ENCODE results near the gene GTF2A1L. TPM values are rescaled to one million over a fixed set of nuclear protein-coding genes. Genes with fewer than 3 reads are reported as not detected.

GTF2A1L gene
- total RNA-seq, 1 donor = 4.7 TPM

GRCh38 chr2:48712151-48712550 is 94.5 kb downstream of the GTF2A1L start:
- no peak for DNase-seq (ENCODE audit: low read depth)
- H3K4me3 ChIP-seq (ENCODE audit: low read depth, low read length) = no peak overlapping the region

DNA sequence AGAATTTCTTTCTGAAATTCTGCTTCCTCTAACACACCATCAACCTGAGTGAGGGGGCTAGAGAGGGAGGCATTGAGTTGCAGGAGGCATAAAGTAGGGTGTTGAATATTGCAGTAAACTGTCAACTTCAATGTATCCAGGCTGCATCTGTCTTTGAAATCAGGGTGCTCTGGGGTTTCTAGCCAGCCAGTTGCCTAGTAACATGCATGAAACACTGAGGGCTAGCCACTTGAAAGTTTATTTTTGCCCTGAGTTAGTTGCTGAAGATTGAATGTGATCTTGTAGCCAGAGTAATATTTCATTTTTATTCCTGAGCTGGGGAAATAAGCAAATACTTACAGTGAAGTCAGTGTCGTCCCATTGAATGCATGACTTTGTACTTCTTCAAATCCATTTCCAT is 96.0 kb downstream of the GTF2A1L start:
- no peak for DNase-seq (ENCODE audit: low read depth)
- no peak overlapping the region for H3K4me3 ChIP-seq (ENCODE audit: low read depth, low read length)
- no peak for TF ChIP-seq CTCF (IDR thresholded peaks at IDR 0.05; ENCODE audit: insufficient read depth, low read depth, low read length)

More at GRCh38 chr2:48712151-48712550, 94.5 kb downstream of the GTF2A1L start:
- TF ChIP-seq CTCF (IDR thresholded peaks at IDR 0.05; ENCODE audit: insufficient read depth, low read depth, low read length) = no peak

- DNase-seq (ENCODE audit: low read depth) = peak; percentile 11
- no peak overlapping the region for H3K4me3 ChIP-seq (ENCODE audit: low read depth, low read length)
- no peak for TF ChIP-seq CTCF (IDR thresholded peaks at IDR 0.05; ENCODE audit: insufficient read depth, low read depth, low read length)
Observed at GRCh38 chr2:48714245-48714644, 96.6 kb downstream of the GTF2A1L start.

DNA sequence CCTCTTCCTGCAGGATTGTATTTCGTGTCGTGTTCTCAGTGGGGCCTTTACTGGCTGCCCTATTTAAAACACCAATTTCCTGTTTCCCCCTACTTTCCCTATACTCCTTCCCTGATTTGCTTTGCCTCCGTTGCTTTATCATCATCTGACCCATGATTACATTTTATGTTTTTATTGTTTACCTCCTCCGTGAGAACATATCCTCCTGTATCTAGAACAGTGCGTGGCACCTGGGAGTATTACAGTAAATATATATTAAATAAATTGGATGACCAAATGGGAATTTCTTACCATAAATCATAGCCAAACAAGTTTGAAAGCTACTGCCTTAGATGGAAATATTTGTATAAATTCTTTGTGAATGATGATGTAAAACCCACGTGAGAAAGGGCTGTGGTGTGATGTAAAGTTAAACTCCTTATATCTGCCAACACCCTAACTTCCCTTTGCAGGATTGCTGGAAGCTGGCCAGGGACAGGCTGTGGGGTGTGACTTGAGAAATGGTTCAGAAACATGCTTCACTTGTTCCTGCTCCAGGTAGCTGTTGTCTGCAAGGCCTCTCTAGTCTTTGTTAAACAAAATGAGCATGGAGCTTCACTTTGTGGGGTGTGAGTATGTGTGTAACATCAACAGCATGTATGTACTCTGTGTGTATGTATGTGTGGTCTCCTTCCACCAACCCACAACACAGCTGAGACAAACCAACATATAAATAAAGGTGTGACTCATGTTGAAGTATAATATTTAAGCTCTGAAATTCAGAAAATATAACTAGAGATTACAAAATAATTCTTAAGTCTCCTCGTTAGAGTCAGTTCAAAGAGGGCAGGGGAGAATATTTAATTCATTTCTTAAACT is 97.6 kb downstream of the GTF2A1L start:
- no peak for TF ChIP-seq CTCF (IDR thresholded peaks at IDR 0.05; ENCODE audit: insufficient read depth, low read depth, low read length)
- no peak overlapping the region for H3K4me3 ChIP-seq (ENCODE audit: low read depth, low read length)
- peak; percentile 67 for DNase-seq (ENCODE audit: low read depth)

GRCh38 chr2:48715956-48716355 is 98.3 kb downstream of the GTF2A1L start:
- H3K4me3 ChIP-seq (ENCODE audit: low read depth, low read length) = no peak overlapping the region
- peak; percentile 13 for DNase-seq (ENCODE audit: low read depth)
- TF ChIP-seq CTCF (IDR thresholded peaks at IDR 0.05; ENCODE audit: insufficient read depth, low read depth, low read length) = no peak

- peak; percentile 52 for DNase-seq (ENCODE audit: low read depth)
- no peak overlapping the region for H3K4me3 ChIP-seq (ENCODE audit: low read depth, low read length)
- TF ChIP-seq CTCF (IDR thresholded peaks at IDR 0.05; ENCODE audit: insufficient read depth, low read depth, low read length) = no peak
Observed at GRCh38 chr2:48717846-48718245, 100.2 kb downstream of the GTF2A1L start.
